Coronary artery (tissue), 2 donors: ENCODE results near the gene PATE1.

Source experiments
- DNase-seq: peaks from one replicate; pipeline ENCODE4 v3.0.0-alpha.2; 2017; ENCODE audit warnings: low spot score
- H3K27ac ChIP-seq, 2 donors: fragments of 200-600 bp; sonication (generic); one replicate each; pipeline ENCODE4 v1.5.1; 2016 to 2019
- H3K4me3 ChIP-seq: fragments of 200-600 bp; sonication (generic); 2 replicates; pipeline ENCODE4 v1.5.1; 2016; ENCODE audit warnings: mild to moderate bottlenecking, moderate library complexity
- CTCF ChIP-seq: fragments of 200-600 bp; sonication (generic); IDR thresholded peaks from one replicate; pipeline ENCODE4 v1.5.1; 2019; ENCODE audit warnings: antibody characterized with exemption

The PATE1 gene

DNA sequence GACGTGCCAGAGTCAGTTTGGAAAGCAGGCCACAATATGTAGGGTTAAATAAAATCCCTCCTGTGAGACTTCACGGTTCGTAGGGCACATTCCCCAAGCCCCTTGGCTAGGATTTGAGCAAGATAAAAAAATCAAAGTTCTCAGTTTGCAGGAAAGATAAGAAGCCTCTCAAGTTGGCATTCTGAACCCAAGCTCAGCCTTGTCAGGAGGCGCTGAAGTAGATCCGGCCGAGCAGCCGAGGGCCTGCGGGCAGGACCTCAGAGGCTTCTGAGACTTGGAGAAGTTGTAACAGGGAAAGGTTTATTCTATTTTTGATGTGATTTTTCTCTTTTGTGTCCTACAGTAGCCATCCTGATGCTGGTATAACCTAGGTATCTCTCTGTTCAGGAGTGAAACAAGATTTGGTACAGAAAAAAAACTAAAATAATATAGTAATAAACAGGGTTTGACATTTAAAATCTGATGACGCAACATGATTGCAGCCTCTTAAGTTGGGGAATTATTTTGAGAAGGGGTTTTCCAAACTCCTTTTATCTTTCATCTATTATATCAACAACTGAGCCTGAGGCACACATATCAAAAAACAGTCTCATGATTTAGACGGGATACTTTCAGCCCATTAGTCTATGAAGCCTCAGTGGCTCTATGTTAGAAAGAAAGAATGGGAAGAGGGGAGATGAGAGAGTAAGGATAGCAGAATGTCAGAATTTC, 22.4 kb downstream of the PATE1 start:
- Histone ChIP-seq H3K4me3 (no peak overlapping the region), H3K27ac (no peak overlapping the region)
- TF ChIP-seq CTCF: no peak
- DNase-seq: no peak

DNA sequence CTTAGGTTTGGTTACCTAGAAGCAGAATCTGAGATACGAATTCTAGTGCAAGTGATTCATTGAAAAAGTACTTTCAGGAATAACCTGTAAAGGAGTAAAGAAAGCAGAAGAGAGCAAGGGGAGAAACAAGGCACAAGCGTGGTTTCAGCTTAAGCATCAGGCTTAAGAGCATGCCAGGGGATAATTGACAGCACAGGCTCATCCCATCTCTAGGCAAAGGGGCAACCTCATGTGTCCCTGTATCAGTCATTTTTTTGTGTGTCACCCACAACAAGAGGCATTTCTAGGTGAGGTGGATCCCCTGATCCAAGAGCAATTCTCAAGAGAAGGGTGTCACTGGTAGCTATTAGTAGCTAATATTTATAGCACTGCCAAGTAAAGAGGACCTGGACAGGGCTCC, 24.5 kb downstream of the PATE1 start:
- Histone ChIP-seq H3K27ac (no peak overlapping the region), H3K4me3 (no peak overlapping the region)
- no peak for TF ChIP-seq CTCF
- DNase-seq: no peak

DNA sequence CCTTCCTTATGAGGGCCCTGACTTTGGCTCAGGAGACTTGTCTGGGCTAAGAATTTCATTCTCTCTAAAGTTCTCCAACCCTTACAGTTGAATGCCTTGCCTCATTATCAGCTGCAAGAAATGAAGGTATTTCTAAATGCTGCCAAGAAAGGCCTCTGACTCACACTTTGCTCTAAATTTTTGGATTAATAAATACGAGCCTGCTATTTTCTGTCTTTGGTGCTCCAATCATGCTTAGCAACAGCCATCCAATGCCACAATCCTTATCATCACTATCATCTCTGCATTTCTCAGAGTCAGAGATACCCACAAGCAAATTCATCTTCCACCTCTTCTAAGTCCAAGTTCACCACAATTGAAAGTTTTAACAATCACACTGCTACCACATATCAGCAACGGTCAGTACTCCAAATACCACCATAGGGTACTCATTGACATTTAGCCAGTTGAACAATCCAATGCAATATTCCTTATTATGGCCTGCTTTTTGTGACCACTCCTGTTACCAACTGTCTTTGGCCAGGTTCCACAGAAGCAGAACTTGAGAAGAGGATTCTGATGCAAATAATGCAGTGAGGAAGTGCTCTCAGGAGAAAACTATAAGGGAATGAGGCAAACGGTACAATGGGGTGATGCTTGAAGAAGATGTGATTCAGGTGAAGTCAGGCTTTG, 26.9 kb downstream of the PATE1 start:
- TF ChIP-seq CTCF: no peak
- Histone ChIP-seq H3K27ac (peak overlapping the region in 1 of 2 donors; percentile 76), H3K4me3 (peak overlapping the region; percentile 2)
- DNase-seq: no peak

GRCh38 chr11:125773516-125773915, 27.4 kb downstream of the PATE1 start:
- no peak for TF ChIP-seq CTCF
- peak overlapping the region in 1 of 2 donors; percentile 76 for H3K27ac ChIP-seq
- DNase-seq: no peak
- H3K4me3 ChIP-seq: peak overlapping the region; percentile 2

DNA sequence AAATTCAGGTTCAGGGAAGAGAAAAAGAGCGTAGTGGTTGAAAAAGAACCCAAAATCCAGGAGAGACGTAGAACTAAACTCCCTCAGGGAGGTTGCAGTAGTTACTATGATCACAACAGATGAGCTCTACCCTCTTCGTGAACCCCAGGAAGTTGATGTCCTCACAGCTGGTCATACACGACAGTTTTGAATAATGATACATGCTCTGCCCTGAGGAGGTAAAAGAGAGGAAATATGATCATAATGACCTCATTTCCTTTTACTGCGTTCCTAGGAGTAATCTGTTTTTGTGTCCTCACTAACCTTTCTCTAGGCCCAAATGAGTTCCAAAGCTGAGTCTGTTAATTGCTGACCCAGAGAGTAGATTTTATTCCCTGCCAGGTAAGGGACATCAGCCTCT, 31.2 kb downstream of the PATE1 start:
- no peak overlapping the region for H3K4me3 ChIP-seq
- no peak overlapping the region for H3K27ac ChIP-seq
- TF ChIP-seq CTCF: no peak
- DNase-seq: no peak

GRCh38 chr11:125778728-125779127, 32.6 kb downstream of the PATE1 start, which contains the start of gene PATE2:
Gene PATE2 (minus strand): TSS chr11:125778828. CDS start chr11:125778773, 55 bp downstream.
- no peak for TF ChIP-seq CTCF
- H3K27ac ChIP-seq: no peak within 1 kb of the TSS
- no peak for DNase-seq
- H3K4me3 ChIP-seq: no peak within 1 kb of the TSS

DNA sequence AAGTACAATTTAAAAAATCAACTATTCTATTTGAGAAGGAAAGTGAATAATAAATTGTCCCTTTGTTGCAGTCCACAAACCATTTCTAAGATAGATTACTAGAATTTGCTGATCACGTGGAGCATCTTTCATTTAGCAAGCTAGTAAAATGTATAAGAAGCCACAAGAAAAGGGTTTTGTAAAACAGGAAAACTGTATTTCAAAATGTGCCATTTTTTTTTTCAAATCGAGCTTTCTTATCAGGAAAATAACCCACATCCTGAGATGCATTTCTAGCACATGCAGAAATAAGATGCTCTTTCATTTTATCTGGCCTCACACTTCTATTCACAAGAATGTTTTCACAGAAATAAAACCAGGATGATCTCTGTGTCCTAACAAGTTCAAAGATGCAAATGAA, 38.6 kb downstream of the PATE1 start:
- H3K27ac ChIP-seq: no peak overlapping the region
- TF ChIP-seq CTCF: no peak
- H3K4me3 ChIP-seq: no peak overlapping the region
- no peak for DNase-seq
